Measurements from ENCODE around the gene ZNF14.
"Not testable (repeated sequence)": the region's sequence is repeated elsewhere in the genome, so short reads cannot be mapped to it uniquely, and the experiment has no call there.

ZNF14 gene

GRCh38 chr19:19668230-19669012 lies 64.5 kb downstream of the ZNF14 start, which contains the start of gene ZNF101:
Gene ZNF101, plus strand, starts transcription at chr19:19668839. Its CDS starts 125 bp downstream, at chr19:19668964.
- peak within 1 kb of the TSS; percentile 87 for H3K4me3 ChIP-seq (replicated peaks; ENCODE audit: insufficient read depth, low read length)
- peak; percentile 95 to 97 for DNase-seq (ENCODE audit: low read depth in 1 of 2, low spot score in 1 of 2)

GRCh38 chr19:19665420-19665948 lies 67.4 kb downstream of the ZNF14 start:
- not testable (repeated sequence) for DNase-seq (ENCODE audit: low read depth in 1 of 2, low spot score in 1 of 2); H3K4me3 ChIP-seq (replicated peaks; ENCODE audit: insufficient read depth, low read length); H3K27me3 ChIP-seq (ENCODE audit: insufficient read depth, poor library complexity, severe bottlenecking); H3K27ac ChIP-seq (replicated peaks)

More at GRCh38 chr19:19668230-19669012, 64.5 kb downstream of the ZNF14 start, which contains the start of gene ZNF101:
- Histone ChIP-seq H3K27ac (replicated peaks) (peak within 1 kb of the TSS; percentile 97), H3K27me3 (ENCODE audit: insufficient read depth, poor library complexity, severe bottlenecking) (no peaks in the 10 kb centered on the region)
- peak; percentile 64; the same call in 1 of the 2 replicates for TF ChIP-seq POLR2AphosphoS5 (IDR thresholded peaks at IDR 0.05; ENCODE audit: low read depth)
- peak; percentile 91 for TF ChIP-seq GABPA (IDR thresholded peaks at IDR 0.05; ENCODE audit: low read depth)
- TF ChIP-seq REST (IDR thresholded peaks at IDR 0.05; ENCODE audit: insufficient replicate concordance, low read depth) = peak; percentile 41
- TF ChIP-seq CTCF (IDR thresholded peaks at IDR 0.05; ENCODE audit: insufficient read depth, low read length) = no peak
- no peak; the same call in 1 of the 2 replicates for TF ChIP-seq SPI1 (IDR thresholded peaks at IDR 0.05; ENCODE audit: borderline replicate concordance, low read depth)

- Histone ChIP-seq H3K27me3 (ENCODE audit: insufficient read depth, poor library complexity, severe bottlenecking) (no peaks in the 10 kb centered on the region), H3K4me3 (replicated peaks; ENCODE audit: insufficient read depth, low read length) (peak within 1 kb of the TSS; percentile 71), H3K27ac (replicated peaks) (peak within 1 kb of the TSS; percentile 91)
- DNase-seq (ENCODE audit: low read depth in 1 of 2, low spot score in 1 of 2) = peak; percentile 95 to 99
- TF ChIP-seq SPI1 (IDR thresholded peaks at IDR 0.05; ENCODE audit: borderline replicate concordance, low read depth) = peak; percentile 55; the same call in 1 of the 2 replicates
- no peak for TF ChIP-seq REST (IDR thresholded peaks at IDR 0.05; ENCODE audit: insufficient replicate concordance, low read depth)
- TF ChIP-seq GABPA (IDR thresholded peaks at IDR 0.05; ENCODE audit: low read depth) = peak; percentile 85
- TF ChIP-seq CTCF (IDR thresholded peaks at IDR 0.05; ENCODE audit: insufficient read depth, low read length) = no peak
- TF ChIP-seq POLR2AphosphoS5 (IDR thresholded peaks at IDR 0.05; ENCODE audit: low read depth) = peak; percentile 83
Measured at GRCh38 chr19:19663256-19664120, 69.4 kb downstream of the ZNF14 start, which contains the start of gene ATP13A1. Gene ATP13A1, minus strand, starts transcription at chr19:19663676. Its CDS starts 10 bp downstream, at chr19:19663666.

Measured in HL-60 (cell line).